KG1 (cell line): ENCODE data around the gene CEP250.
"Not testable (repeated sequence)": the region's sequence is repeated elsewhere in the genome, so short reads cannot be mapped to it uniquely, and the experiment has no call there.

Experiments used
- DNase-seq: peaks from one replicate; lab custom pipeline; 2025; lab: John Stamatoyannopoulos, UW

Gene CEP250

GRCh38 chr20:35492352-35492751, 37.0 kb downstream of the CEP250 start:
- DNase-seq = no peak

GRCh38 chr20:35496481-35496880, 41.1 kb downstream of the CEP250 start:
- no peak for DNase-seq

GRCh38 chr20:35497320-35497719, 41.9 kb downstream of the CEP250 start:
- DNase-seq = no peak

GRCh38 chr20:35497780-35498189, 42.4 kb downstream of the CEP250 start:
- no peak for DNase-seq

- no peak for DNase-seq
These were observed 43.9 kb downstream of the CEP250 start for GRCh38 chr20:35499271-35499670.

GRCh38 chr20:35502352-35502751, 47.0 kb downstream of the CEP250 start:
- no peak for DNase-seq

- no peak for DNase-seq
These were observed 47.9 kb downstream of the CEP250 start for GRCh38 chr20:35503281-35503680.

- DNase-seq = no peak
These were observed 48.6 kb downstream of the CEP250 start for GRCh38 chr20:35503841-35504561.

- DNase-seq = no peak
These were observed 49.4 kb downstream of the CEP250 start for GRCh38 chr20:35504751-35505150.

- DNase-seq = no peak
These were observed 50.8 kb downstream of the CEP250 start for GRCh38 chr20:35506179-35506578.

GRCh38 chr20:35506872-35507638, 51.7 kb downstream of the CEP250 start:
- no peak for DNase-seq

GRCh38 chr20:35508493-35509218, 53.3 kb downstream of the CEP250 start:
- DNase-seq = no peak

- DNase-seq = no peak
These were observed 55.7 kb downstream of the CEP250 start for GRCh38 chr20:35510951-35511735.

- DNase-seq = no peak
These were observed 56.5 kb downstream of the CEP250 start for GRCh38 chr20:35511814-35512420.

- no peak for DNase-seq
These were observed 59.1 kb downstream of the CEP250 start for GRCh38 chr20:35514371-35514932.

- no peak for DNase-seq
These were observed 59.9 kb downstream of the CEP250 start for GRCh38 chr20:35515341-35515740.

GRCh38 chr20:35515949-35516645, 60.7 kb downstream of the CEP250 start:
- no peak for DNase-seq

- no peak for DNase-seq
These were observed 61.7 kb downstream of the CEP250 start for GRCh38 chr20:35517125-35517524.

- not testable (repeated sequence) for DNase-seq
These were observed 62.4 kb downstream of the CEP250 start for GRCh38 chr20:35517767-35518166.

GRCh38 chr20:35518955-35519354, 63.6 kb downstream of the CEP250 start:
- no peak for DNase-seq
